COLO668 (cell line): ENCODE results near the gene SCN4B.

ENCODE experiments used
- DNase-seq: peaks from one replicate; lab custom pipeline; 2025; ENCODE audit not compliant: unreplicated experiment; lab: John Stamatoyannopoulos, UW

SCN4B gene

GRCh38 chr11:118175031-118175992, 22.7 kb upstream of the SCN4B start:
- DNase-seq, result no peak

GRCh38 chr11:118174006-118174567, 21.5 kb upstream of the SCN4B start:
- no peak for DNase-seq

GRCh38 chr11:118172356-118172755, 19.7 kb upstream of the SCN4B start:
- no peak for DNase-seq

- DNase-seq, result peak; percentile 68
Measured at GRCh38 chr11:118171269-118172062, 18.8 kb upstream of the SCN4B start.

GRCh38 chr11:118170882-118171268, 18.3 kb upstream of the SCN4B start:
- peak; percentile 17 for DNase-seq

GRCh38 chr11:118170231-118170630, 17.6 kb upstream of the SCN4B start:
- no peak for DNase-seq

GRCh38 chr11:118169300-118170140, 16.9 kb upstream of the SCN4B start:
- no peak for DNase-seq

- DNase-seq, result no peak
Measured at GRCh38 chr11:118168751-118169150, 16.1 kb upstream of the SCN4B start.

- DNase-seq, result no peak
Measured at GRCh38 chr11:118168316-118168715, 15.7 kb upstream of the SCN4B start.

- no peak for DNase-seq
Measured at GRCh38 chr11:118167906-118168305, 15.3 kb upstream of the SCN4B start.

- DNase-seq, result no peak
Measured at GRCh38 chr11:118167253-118167652, 14.6 kb upstream of the SCN4B start.

- no peak for DNase-seq
Measured at GRCh38 chr11:118166641-118167040, 14.0 kb upstream of the SCN4B start.

- no peak for DNase-seq
Measured at GRCh38 chr11:118164885-118165284, 12.3 kb upstream of the SCN4B start.

GRCh38 chr11:118163494-118163893, 10.9 kb upstream of the SCN4B start:
- DNase-seq, result no peak

GRCh38 chr11:118162846-118163245, 10.2 kb upstream of the SCN4B start:
- DNase-seq, result no peak

GRCh38 chr11:118161786-118162185, 9.2 kb upstream of the SCN4B start:
- no peak for DNase-seq

GRCh38 chr11:118157186-118157895, 4.7 kb upstream of the SCN4B start:
- DNase-seq, result no peak

- peak; percentile 10 for DNase-seq
Measured at GRCh38 chr11:118156531-118157185, 4.0 kb upstream of the SCN4B start.

- no peak for DNase-seq
Measured at GRCh38 chr11:118155776-118156530, 3.3 kb upstream of the SCN4B start.
